Measurements from ENCODE around the gene SDHB.

The SDHB gene

GRCh38 chr1:16970132-16970910, 83.5 kb downstream of the SDHB start:
- no peak for DNase-seq (ENCODE audit: low read depth in 2 of 2, low spot score in 1 of 2)

GRCh38 chr1:16969651-16970050, 84.2 kb downstream of the SDHB start:
- no peak for DNase-seq (ENCODE audit: low read depth in 2 of 2, low spot score in 1 of 2)

GRCh38 chr1:16969057-16969611, 84.7 kb downstream of the SDHB start:
- no peak for DNase-seq (ENCODE audit: low read depth in 2 of 2, low spot score in 1 of 2)

Measured in stimulated activated CD8-positive, alpha-beta memory T cell treated with anti-CD3 and anti-CD28 coated beads, Interleukin-4, amount 100 ng/mL, for 1 hour (primary cell).